HG02610 (cell line): Measurements from ENCODE around the gene ELMO1.

ENCODE experiments used
- ATAC-seq: cut with Tn5 transposase; IDR thresholded peaks from one replicate; pipeline ENCODE4 v1.9.1; 2021; ENCODE audit warnings: mild to moderate bottlenecking, moderate library complexity; ENCODE audit not compliant: unreplicated experiment

The ELMO1 gene

DNA sequence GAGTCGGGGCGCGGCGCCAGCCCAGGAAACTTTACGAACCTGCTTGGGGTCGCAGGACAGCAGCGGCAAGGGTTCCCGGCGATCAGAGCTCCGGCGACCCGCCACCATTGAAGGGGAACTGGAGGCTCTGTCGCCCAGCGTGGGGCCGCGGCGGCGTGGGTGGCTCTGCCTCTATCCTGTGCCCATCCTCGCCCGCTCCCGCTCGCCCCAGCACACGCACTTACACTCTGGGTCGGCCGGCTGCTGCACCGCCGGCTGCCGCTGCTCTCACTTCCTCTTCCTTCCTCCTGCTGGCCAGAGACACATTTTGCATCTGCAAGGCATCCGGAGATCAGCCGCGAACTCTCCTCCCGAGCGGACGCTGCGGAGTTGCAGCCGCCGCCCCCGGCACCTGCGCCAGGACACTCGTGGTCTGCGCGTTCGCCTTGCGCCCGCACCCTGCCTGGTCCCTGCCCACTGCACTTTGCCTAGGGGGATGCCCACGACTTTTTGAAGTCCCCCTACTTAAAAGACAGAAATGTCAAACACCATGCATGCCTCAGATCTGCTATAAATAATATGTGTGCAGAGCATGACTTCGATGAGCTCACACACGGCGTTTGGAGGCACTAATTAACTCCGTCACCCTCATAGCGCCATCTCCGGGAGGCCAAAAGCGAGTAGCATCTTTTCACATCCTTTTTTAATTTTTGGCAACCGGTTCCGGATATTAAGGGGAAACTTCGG is at the start of gene ELMO1:
Gene ELMO1, minus strand, starts transcription at position 229 of the 726 bp plus-strand sequence. CDS start 106,174 bp downstream, outside the sequence.
- peak; percentile 94 for ATAC-seq

- no peak for ATAC-seq
Observed at GRCh38 chr7:37497576-37497975, 48.9 kb upstream of the ELMO1 start.

- no peak for ATAC-seq
Observed at GRCh38 chr7:37495574-37496184, 47.0 kb upstream of the ELMO1 start.

DNA sequence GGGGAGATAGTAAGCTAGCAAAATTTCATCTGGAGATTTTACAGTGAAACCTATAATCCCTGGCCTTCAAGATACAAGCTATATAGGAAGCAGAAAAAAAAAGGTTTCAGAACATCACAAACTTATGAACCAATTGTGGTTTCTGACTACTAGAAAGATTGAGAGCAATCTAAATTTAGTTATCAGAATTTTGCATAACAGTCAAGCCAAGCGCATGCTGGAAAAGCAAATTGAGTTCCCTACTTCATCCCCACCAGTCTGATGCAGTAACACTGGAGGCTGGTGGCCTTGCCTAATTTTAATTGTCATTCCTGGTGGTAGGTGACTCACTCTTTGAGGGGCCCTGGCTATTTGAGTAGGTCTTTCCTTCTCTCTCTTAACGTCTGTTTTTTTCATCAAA is 46.3 kb upstream of the ELMO1 start:
- no peak for ATAC-seq

- ATAC-seq = no peak
Observed at GRCh38 chr7:37493810-37494209, 45.1 kb upstream of the ELMO1 start.

- no peak for ATAC-seq
Observed at GRCh38 chr7:37493123-37493522, 44.5 kb upstream of the ELMO1 start.

- ATAC-seq = no peak
Observed at GRCh38 chr7:37491919-37492694, 43.4 kb upstream of the ELMO1 start.

DNA sequence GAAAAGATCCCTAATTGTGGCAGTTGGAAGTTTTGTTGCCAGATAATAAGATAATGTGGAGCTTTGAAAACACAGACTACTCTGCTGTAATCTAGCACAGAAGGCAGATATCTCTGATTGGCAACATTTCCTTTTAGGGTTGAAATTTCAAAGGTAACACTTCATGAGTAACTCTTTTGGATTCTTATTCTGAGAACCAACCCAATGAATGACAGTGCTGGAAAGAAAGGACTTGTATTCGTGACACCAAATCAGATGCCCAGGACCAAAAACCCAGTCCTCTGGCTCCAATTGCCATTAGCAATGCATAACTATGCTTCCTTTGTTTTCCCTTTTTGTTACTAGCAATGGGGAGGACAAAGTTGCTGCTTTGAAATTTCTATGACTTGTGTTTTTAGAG is 41.0 kb upstream of the ELMO1 start:
- no peak for ATAC-seq

GRCh38 chr7:37488163-37488764 is 39.6 kb upstream of the ELMO1 start:
- no peak for ATAC-seq

GRCh38 chr7:37484426-37485073 is 35.9 kb upstream of the ELMO1 start:
- no peak for ATAC-seq

DNA sequence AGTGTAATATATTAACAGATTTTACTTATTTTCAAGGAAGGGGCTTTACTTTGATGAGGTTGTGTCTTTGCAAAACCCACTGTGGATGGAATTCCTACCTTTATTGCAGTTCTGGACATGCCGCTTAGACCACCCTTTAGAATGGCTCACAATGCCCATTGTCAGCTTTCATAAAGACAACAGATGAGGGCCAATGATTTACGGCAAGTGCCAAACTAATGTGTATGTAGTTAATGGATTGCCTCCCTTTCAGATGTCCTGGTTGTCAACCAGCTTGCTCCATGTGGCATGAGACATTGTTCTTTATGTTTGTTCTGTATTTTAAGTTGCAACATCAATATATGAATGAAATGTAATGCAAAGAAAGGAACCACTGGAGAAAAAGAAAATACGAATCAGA is 35.0 kb upstream of the ELMO1 start:
- no peak for ATAC-seq

GRCh38 chr7:37482953-37483352 is 34.3 kb upstream of the ELMO1 start:
- no peak for ATAC-seq

DNA sequence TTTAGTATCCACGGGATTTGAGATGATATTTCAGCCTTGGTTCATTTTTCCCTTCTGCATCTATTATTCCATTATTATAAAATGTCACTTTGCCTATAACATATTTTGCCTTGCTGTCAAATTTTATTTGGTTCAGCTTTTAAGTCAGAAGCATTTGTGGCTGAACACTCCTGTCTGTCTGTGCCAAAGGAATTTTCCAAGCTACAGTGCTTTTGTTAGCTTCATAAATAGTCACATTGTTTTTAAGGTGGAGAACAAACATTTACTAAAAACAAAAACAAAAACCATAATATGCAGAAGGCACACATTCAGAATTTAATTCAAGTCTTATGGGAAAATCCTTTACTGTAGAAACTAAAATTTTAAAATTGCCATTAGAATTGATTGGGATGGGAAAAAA is 33.8 kb upstream of the ELMO1 start:
- no peak for ATAC-seq

DNA sequence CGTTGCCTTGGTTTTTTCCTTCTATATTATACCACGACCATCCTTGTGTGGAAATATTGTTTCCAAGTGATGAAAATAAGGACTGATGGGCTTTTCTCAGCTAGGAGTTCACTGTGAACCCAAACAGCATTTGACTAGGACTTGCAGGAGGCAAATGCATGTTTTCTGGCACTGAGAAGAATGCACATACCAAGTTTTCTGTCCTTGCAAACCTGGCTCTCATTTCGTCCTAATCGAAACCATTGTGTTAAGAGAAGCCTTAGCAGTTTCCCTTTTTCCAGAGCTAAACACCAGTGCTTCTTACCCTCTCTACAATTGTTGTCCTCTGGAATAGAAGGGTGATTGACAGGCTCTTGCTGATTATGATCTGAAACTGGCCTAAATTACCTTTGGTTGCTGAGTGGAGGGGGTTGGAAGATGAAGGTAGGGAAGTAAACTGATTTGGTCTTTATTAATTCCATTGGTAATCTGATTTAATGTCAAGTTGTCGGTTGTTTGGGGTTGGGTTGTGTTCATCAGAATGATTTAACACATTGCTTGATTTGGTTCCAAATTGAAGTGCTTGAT is 33.1 kb upstream of the ELMO1 start:
- ATAC-seq = no peak

GRCh38 chr7:37481154-37481553 is 32.5 kb upstream of the ELMO1 start:
- ATAC-seq = no peak

- ATAC-seq = no peak
Observed at GRCh38 chr7:37480041-37481031, 31.7 kb upstream of the ELMO1 start.

GRCh38 chr7:37476881-37477450 is 28.3 kb upstream of the ELMO1 start:
- ATAC-seq = no peak

DNA sequence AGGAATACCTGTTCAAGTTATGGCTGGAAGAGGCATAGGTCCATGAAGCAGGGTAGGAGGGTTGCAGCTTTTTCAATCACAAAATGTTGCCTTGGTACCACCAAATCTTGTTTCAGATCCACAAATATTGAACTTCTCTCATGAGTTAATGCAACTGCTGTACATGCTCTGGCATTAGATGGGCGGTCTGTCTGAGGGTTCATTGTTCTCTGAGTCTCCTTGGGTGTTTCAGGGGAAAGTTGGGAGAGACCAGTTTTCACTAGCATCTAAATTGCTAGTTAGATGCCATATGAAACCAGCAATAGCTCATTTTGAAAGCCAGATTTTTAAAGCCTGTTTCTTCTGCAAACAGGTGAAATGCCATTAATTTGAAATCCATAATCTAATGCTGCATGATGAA is 27.8 kb upstream of the ELMO1 start:
- ATAC-seq = no peak

DNA sequence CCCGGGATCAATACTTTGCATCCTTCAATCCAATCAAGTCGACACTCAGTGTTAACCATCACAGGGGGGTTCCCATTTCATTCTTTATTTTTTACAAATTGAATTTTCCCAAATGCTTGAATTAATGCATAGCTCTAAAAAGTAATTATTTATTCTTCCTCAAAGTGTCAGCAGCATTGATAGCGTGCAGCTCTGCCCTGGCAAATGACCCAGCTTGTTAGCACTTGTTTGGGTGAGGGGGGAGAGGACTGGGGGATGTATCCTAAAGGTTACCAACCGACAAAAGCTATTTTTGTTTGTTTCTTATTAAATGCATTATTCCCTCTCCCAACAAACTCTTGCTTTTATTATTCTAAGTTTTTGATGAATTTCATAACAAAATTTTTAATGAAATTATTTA is 27.0 kb upstream of the ELMO1 start:
- no peak for ATAC-seq
